Kidney epithelial cell (primary cell): Measurements from ENCODE around the gene ACAA2. TPM values are rescaled to one million over a fixed set of nuclear protein-coding genes. Genes with fewer than 3 reads are reported as not detected.
"Not testable (repeated sequence)": the region's sequence is repeated elsewhere in the genome, so short reads cannot be mapped to it uniquely, and the experiment has no call there.

Experiments
- DNase-seq: peaks from one replicate; pipeline ENCODE4 v3.0.0-alpha.2; 2010; ENCODE audit warnings: low read depth
- H3K27me3 ChIP-seq: 2 replicates; pipeline ENCODE4 v1.6.0; 2011; ENCODE audit warnings: low read length; ENCODE audit not compliant: control insufficient read depth, insufficient read depth
- H3K36me3 ChIP-seq: 2 replicates; pipeline ENCODE4 v1.5.1; 2011; ENCODE audit warnings: low read length; ENCODE audit not compliant: control insufficient read depth, insufficient read depth
- H3K4me3 ChIP-seq: 2 replicates; pipeline ENCODE4 v1.5.1; 2011; ENCODE audit warnings: low read depth, mild to moderate bottlenecking, control low read depth, low read length
- total RNA-seq: library from RNA; depleted of rRNA; stranded (reverse); fragments of >200 nt; gene quantifications from 2 replicates; pipeline ENCODE4 v1.2.3, GENCODE V29; 2015
- TF ChIP-seq, protein P1 (sequence below): IDR thresholded peaks from 2 replicates; pipeline ENCODE4 v1.5.1; 2011; ENCODE audit warnings: mild to moderate bottlenecking, moderate library complexity, low read length, control low read depth, inconsistent platforms; ENCODE audit not compliant: insufficient read depth, poor library complexity, severe bottlenecking

Gene ACAA2
- total RNA-seq, 1 donor from 2014 or later: 68.0 TPM

DNA sequence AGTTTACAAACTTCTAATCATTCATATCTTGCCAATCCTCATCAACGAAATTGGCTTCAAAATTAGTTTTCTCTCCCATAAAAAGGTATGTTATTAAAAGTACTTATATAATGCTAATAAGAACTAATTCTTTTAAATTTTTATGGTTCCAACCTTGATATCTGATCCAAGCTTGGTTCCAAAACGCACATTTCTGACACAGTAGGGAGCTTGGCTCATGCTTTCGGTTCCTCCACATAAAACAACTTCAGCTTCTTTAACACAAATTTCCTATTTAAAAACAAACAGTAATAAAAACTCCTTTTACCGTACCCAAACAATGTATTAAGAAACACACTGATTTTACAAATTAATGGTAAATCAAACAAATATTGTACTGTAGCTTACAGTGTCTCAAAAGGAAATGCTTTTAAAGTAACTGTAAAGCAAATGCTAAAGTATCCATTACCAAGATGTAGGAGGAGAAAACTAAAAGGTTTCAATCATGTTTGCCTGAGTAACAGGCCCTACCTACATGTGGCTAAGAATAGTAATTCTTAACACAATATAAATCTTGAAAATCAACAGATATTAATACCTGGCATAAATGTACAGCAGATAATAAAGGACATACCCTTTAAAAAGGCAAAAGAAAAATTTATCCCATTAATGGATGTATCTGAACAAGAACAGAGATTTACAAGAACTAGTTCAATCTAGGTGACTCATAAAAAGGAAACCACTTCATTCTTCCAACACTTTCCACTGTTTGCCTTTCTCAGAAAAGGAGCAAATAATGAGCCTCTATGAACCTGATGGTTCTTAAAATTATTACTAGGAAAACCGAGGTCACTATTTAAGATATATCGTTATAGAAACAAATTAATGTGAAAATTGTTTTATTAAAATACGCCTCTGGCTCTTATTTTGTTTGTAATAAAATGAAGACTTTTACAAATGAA lies 17.5 kb downstream of the ACAA2 start:
- Histone ChIP-seq H3K36me3 (no peaks in the 10 kb centered on the region), H3K4me3 (no peak overlapping the region), H3K27me3 (no peaks in the 10 kb centered on the region)
- TF ChIP-seq, protein P1, sequence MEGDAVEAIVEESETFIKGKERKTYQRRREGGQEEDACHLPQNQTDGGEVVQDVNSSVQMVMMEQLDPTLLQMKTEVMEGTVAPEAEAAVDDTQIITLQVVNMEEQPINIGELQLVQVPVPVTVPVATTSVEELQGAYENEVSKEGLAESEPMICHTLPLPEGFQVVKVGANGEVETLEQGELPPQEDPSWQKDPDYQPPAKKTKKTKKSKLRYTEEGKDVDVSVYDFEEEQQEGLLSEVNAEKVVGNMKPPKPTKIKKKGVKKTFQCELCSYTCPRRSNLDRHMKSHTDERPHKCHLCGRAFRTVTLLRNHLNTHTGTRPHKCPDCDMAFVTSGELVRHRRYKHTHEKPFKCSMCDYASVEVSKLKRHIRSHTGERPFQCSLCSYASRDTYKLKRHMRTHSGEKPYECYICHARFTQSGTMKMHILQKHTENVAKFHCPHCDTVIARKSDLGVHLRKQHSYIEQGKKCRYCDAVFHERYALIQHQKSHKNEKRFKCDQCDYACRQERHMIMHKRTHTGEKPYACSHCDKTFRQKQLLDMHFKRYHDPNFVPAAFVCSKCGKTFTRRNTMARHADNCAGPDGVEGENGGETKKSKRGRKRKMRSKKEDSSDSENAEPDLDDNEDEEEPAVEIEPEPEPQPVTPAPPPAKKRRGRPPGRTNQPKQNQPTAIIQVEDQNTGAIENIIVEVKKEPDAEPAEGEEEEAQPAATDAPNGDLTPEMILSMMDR: no peak
- DNase-seq: no peak

DNA sequence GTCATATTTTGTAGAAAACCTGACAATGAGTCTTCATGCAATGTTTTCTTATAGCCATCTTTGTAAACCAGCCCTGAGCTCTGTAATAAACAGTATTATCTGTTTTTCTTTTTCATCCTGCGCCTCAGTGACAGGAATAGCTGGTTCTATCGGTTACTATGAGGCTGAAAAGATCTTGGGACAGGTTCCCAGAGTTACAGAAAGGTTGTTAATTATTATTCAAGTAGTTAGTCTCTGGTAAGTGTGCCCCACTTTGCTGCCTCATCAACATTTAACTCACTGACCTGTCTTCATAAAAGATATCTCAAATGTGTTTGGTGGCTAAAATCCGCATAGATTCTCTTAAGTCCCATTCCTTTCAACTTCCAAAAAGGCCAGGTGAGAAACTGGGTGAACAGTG lies 18.6 kb downstream of the ACAA2 start:
- H3K4me3 ChIP-seq: no peak overlapping the region
- no peaks in the 10 kb centered on the region for H3K36me3 ChIP-seq
- no peak for DNase-seq
- TF ChIP-seq, protein P1: no peak
- H3K27me3 ChIP-seq: no peaks in the 10 kb centered on the region

DNA sequence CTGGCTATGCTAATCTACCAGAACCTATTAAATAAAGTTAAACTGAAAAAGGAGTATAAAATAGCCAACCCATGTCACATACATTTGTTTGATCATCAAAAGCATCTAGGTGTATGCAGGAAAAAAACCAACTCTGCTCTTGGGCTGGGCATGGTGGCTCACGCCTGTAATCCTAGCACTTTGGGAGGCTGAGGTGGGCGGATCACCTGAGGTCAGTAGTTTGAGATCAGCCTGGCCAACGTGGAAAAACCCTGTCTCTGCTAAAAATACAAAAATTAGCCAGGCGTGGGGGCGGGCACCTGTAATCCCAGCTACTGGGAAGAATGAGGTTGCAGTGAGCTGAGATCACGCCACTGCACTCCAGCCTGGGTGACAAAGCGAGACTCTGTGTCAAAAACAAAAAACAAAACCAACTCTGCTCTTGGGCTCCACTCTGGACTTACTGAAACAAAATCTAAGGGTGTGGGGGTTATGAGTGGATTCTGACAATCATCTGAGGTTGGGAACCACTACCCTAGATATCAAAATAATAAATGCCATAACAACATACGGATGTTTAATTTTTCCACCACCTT lies 23.7 kb downstream of the ACAA2 start:
- not testable (repeated sequence) for DNase-seq, H3K36me3 ChIP-seq, H3K27me3 ChIP-seq, H3K4me3 ChIP-seq

DNA sequence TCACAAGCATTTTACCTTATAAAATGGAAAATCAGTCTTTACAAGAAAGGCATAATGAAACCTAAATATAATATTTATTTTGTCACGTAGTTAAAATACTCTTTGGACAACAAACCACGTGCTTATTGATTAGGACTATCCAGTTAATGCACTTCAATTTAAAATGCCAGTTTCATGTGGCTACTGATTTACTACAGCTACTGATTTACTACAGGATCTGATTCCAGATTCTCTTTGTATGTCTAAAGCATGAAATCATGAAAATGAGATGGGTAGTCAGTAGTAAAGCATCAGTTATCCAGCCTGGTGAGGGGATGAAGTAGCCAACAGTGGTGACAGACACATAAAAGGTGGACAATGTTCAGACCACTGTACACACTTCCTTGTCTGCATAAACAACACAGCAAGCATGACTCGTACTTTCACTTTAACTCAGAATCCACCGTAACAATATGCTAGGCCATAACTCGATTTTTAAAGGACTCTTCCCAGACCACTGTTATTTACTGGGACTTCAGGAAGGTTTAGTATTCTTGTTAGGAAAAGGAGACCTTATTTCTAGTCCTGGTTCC lies 24.9 kb downstream of the ACAA2 start:
- Histone ChIP-seq H3K27me3 (no peaks in the 10 kb centered on the region), H3K36me3 (no peaks in the 10 kb centered on the region), H3K4me3 (no peak overlapping the region)
- DNase-seq: no peak
- TF ChIP-seq, protein P1: no peak

DNA sequence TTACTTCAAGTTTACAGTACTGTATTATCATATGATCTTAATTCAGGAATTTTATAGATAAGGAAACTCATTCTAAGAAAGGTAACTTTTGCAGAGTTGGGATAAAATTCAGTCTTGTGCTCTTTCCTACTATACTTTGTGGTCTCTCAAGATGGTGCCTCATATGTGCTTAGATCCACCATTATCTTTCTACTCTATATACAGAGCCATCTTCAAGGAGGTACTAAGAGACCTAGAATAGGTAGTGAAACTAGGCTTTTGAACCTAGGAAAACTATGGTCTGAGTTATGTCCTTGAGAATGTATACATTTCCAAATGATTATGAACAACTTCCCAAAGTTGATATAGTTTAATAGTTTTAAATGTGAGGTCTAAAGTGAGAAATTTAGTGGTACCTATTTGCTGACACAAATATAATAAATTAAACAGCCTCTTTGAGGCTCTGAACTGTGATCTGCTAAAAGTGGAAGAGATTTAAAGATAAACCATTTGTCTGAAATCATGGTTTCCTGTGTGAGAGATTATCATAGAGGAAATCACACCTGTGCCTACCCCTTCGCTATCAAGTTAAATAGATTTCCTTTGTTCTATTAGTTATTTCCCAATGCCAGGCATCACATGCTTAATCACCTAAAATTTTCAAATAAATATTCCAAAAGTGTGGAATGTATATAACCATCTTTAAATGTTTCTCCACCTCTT lies 27.2 kb downstream of the ACAA2 start:
- no peak for DNase-seq
- TF ChIP-seq, protein P1: no peak
- Histone ChIP-seq H3K36me3 (no peaks in the 10 kb centered on the region), H3K27me3 (no peaks in the 10 kb centered on the region), H3K4me3 (no peak overlapping the region)
